IMR-90 (cell line): Measurements from ENCODE around the gene RPLP1. TPM values are rescaled to one million over a fixed set of nuclear protein-coding genes. Genes with fewer than 3 reads are reported as not detected.

Source experiments
- ATAC-seq: fragments of 200-7000 bp; cut with Tn5 transposase; 2 replicates; pipeline ENCODE4 v1.9.1; 2020; ENCODE audit warnings: low read depth, mild to moderate bottlenecking, moderate library complexity
- BruUV-seq: library from RNA; stranded (reverse); fragments of 400-500 nt; replicated peaks from 2 replicates; lab custom pipeline; 2021; lab: Mats Ljungman, UMichigan
- CTCF ChIA-PET: fragments of 300-600 bp; formaldehyde crosslinking; extraction: SDS; loops from one replicate; lab custom pipeline; 2021; ENCODE audit warnings: antibody characterized with exemption; lab: Yijun Ruan, JAX
- POLR2A ChIA-PET: fragments of 300-600 bp; sonication (Branson Sonifier 250); formaldehyde crosslinking; loops from one replicate; lab custom pipeline; 2022; ENCODE audit warnings: antibody characterized with exemption; ENCODE audit not compliant: unreplicated experiment; lab: Charles Lee
- DNase-seq: peaks from one replicate; pipeline ENCODE4 v3.0.0; 2013
- H2AFZ ChIP-seq: replicated peaks from 2 replicates; pipeline ENCODE3; 2013; ENCODE audit warnings: low read length, mild to moderate bottlenecking; ENCODE audit not compliant: poor library complexity
- H2AK5ac ChIP-seq: 2 replicates; pipeline ENCODE4 v1.6.1; 2013; ENCODE audit warnings: low read depth, low read length, inconsistent platforms
- H2AK9ac ChIP-seq: replicated peaks from 2 replicates; pipeline ENCODE3; 2013; ENCODE audit warnings: mild to moderate bottlenecking, low read depth, low read length, moderate library complexity; ENCODE audit not compliant: poor library complexity
- H2BK120ac ChIP-seq: 2 replicates; pipeline ENCODE4 v1.6.1; 2013; ENCODE audit warnings: low read depth, low read length, inconsistent platforms
- H2BK15ac ChIP-seq: 3 replicates; pipeline ENCODE4 v1.6.1; 2013; ENCODE audit warnings: low read depth, low read length, inconsistent platforms
- H2BK20ac ChIP-seq: 2 replicates; pipeline ENCODE4 v1.6.1; 2013; ENCODE audit warnings: low read depth, mild to moderate bottlenecking, inconsistent platforms, low read length, moderate library complexity
- H2BK5ac ChIP-seq: 2 replicates; pipeline ENCODE4 v1.6.1; 2013; ENCODE audit warnings: mild to moderate bottlenecking, low read depth, low read length, inconsistent platforms; ENCODE audit not compliant: poor library complexity, severe bottlenecking
- H3K14ac ChIP-seq: replicated peaks from 2 replicates; pipeline ENCODE4 v1.6.1; 2013; ENCODE audit warnings: low read depth, low read length, inconsistent platforms
- H3K18ac ChIP-seq: 2 replicates; pipeline ENCODE4 v1.6.1; 2013; ENCODE audit warnings: low read depth, low read length, control low read depth
- H3K23ac ChIP-seq: 2 replicates; pipeline ENCODE4 v1.6.1; 2013; ENCODE audit warnings: low read depth, low read length, inconsistent platforms
- H3K27ac ChIP-seq: 2 replicates; pipeline ENCODE4 v1.5.1; 2013; ENCODE audit warnings: mild to moderate bottlenecking, control low read depth, low read length; ENCODE audit not compliant: insufficient read depth
- H3K27me3 ChIP-seq: 2 replicates; pipeline ENCODE4 v1.6.1; 2013; ENCODE audit warnings: low read length; ENCODE audit not compliant: control insufficient read depth, insufficient read depth
- H3K36me3 ChIP-seq: 2 replicates; pipeline ENCODE4 v1.6.1; 2013; ENCODE audit warnings: low read length, mixed read lengths; ENCODE audit not compliant: control insufficient read depth, insufficient read depth
- H3K4ac ChIP-seq: 2 replicates; pipeline ENCODE4 v1.6.1; 2013; ENCODE audit warnings: low read depth, low read length, inconsistent platforms
- H3K4me1 ChIP-seq: 2 replicates; pipeline ENCODE4 v1.6.1; 2013; ENCODE audit warnings: low read length, mixed read lengths; ENCODE audit not compliant: control insufficient read depth, insufficient read depth
- H3K4me2 ChIP-seq: 2 replicates; pipeline ENCODE4 v1.6.1; 2013; ENCODE audit warnings: low read depth, mild to moderate bottlenecking, control low read depth, low read length, moderate library complexity
- H3K4me3 ChIP-seq: 2 replicates; pipeline ENCODE4 v1.5.1; 2013; ENCODE audit warnings: low read depth, mild to moderate bottlenecking, control low read depth, low read length, moderate library complexity; ENCODE audit not compliant: insufficient read depth
- H3K56ac ChIP-seq: 2 replicates; pipeline ENCODE4 v1.6.1; 2013; ENCODE audit warnings: low read length, inconsistent platforms; ENCODE audit not compliant: insufficient read depth; ENCODE audit errors: extremely low read depth
- H3K79me1 ChIP-seq, 2 experiments: 2 replicates each; pipeline ENCODE4 v1.6.1; 2013; ENCODE audit warnings: low read length in 2 of 2, inconsistent platforms in 1 of 2, low read depth in 1 of 2
- H3K9ac ChIP-seq: 2 replicates; pipeline ENCODE4 v1.6.1; 2013; ENCODE audit warnings: low read depth, low read length, control low read depth
- H3K9me1 ChIP-seq: 2 replicates; pipeline ENCODE4 v1.6.1; 2013; ENCODE audit warnings: low read length, inconsistent platforms; ENCODE audit not compliant: insufficient read depth
- H3K9me3 ChIP-seq: 2 replicates; pipeline ENCODE4 v1.6.1; 2013; ENCODE audit warnings: low read length; ENCODE audit not compliant: control insufficient read depth, insufficient read depth
- H4K20me1 ChIP-seq: 2 replicates; pipeline ENCODE4 v1.6.1; 2013; ENCODE audit warnings: low read length, inconsistent platforms; ENCODE audit not compliant: insufficient read depth
- H4K5ac ChIP-seq: 2 replicates; pipeline ENCODE4 v1.6.1; 2013; ENCODE audit warnings: mild to moderate bottlenecking, low read depth, low read length, control low read depth
- H4K8ac ChIP-seq, 2 experiments: 2 replicates each; pipeline ENCODE4 v1.6.1; 2013; ENCODE audit warnings: low read depth in 2 of 2, low read length in 2 of 2, control low read depth in 1 of 2, inconsistent platforms in 1 of 2
- H4K91ac ChIP-seq: 2 replicates; pipeline ENCODE4 v1.6.1; 2013; ENCODE audit warnings: low read depth, low read length, inconsistent platforms; ENCODE audit not compliant: insufficient read depth
- BHLHE40 ChIP-seq: fragments of 150-350 bp; IDR thresholded peaks from 2 replicates; pipeline ENCODE4 v1.6.1; 2016; ENCODE audit warnings: mild to moderate bottlenecking, low read depth, low read length
- CEBPB ChIP-seq: IDR thresholded peaks from 2 replicates; pipeline ENCODE4 v1.6.1; 2012; ENCODE audit warnings: low read depth, low read length, improper control_type of control experiment
- CHD1 ChIP-seq: IDR thresholded peaks from 2 replicates; pipeline ENCODE4 v1.6.1; 2012; ENCODE audit warnings: low read depth, low read length, improper control_type of control experiment
- FOS ChIP-seq: fragments of 150-350 bp; IDR thresholded peaks from 2 replicates; pipeline ENCODE4 v1.6.1; 2016; ENCODE audit warnings: low read depth, low read length
- MAFK ChIP-seq: IDR thresholded peaks from 2 replicates; pipeline ENCODE4 v1.6.1; 2012; ENCODE audit warnings: low read depth, low read length, improper control_type of control experiment
- MAZ ChIP-seq: IDR thresholded peaks from 2 replicates; pipeline ENCODE4 v1.6.1; 2012; ENCODE audit warnings: low read depth, mild to moderate bottlenecking, low read length, improper control_type of control experiment, moderate library complexity, borderline replicate concordance
- MXI1 ChIP-seq: IDR thresholded peaks from 2 replicates; pipeline ENCODE4 v1.6.1; 2012; ENCODE audit warnings: low read depth, mild to moderate bottlenecking, low read length, moderate library complexity, borderline replicate concordance
- NFE2L2 ChIP-seq: fragments of 150-350 bp; IDR thresholded peaks from 2 replicates; pipeline ENCODE4 v1.6.1; 2016; ENCODE audit warnings: low read depth, mild to moderate bottlenecking, low read length
- POLR2A ChIP-seq: IDR thresholded peaks from 2 replicates; pipeline ENCODE4 v1.6.1; 2012; ENCODE audit warnings: mild to moderate bottlenecking, low read depth, low read length
- WGBS, 2 experiments: methylation state at CpG; one replicate each; pipeline versions ENCODE4 v1.1.5 to v1.1.7; 2013; ENCODE audit warnings: missing lambda C conversion rate in 2 of 2; ENCODE audit not compliant: insufficient read length in 1 of 2; ENCODE audit errors: extremely low coverage in 2 of 2; 5-methylcytosine and 5-hydroxymethylcytosine counted together
- dilution Hi-C: fragments of 300-500 bp; cut with HindIII; formaldehyde crosslinking; loops from one replicate; pipeline ENCODE4 v1.14.3; 2018; ENCODE audit warnings: low sequenced_read_pairs; ENCODE audit not compliant: unreplicated experiment
- in situ Hi-C: fragments of 300-500 bp; cut with MboI; formaldehyde crosslinking; loops from 3 replicates; pipeline ENCODE4 v1.14.3; 2019; ENCODE audit warnings: low sequenced_read_pairs, inconsistent platforms, mixed read lengths
- intact Hi-C: fragments of 100-400 bp; cut with micrococcal nuclease; formaldehyde crosslinking; loops from 2 replicates; pipeline ENCODE4 v1.10.0; 2022
- polyA plus RNA-seq, 3 experiments: library from polyadenylated mRNA; depleted of rRNA; stranded (reverse); fragments of >200 nt; gene quantifications; 2 replicates each; pipeline ENCODE4 v1.2.3, GENCODE V29; 2012; ENCODE audit warnings: low replicate concordance in 1 of 3
- total RNA-seq: library from RNA; depleted of rRNA; stranded (reverse); fragments of >200 nt; gene quantifications from 2 replicates; pipeline ENCODE4 v1.2.3, GENCODE V29; 2012
- TF ChIP-seq, protein P1 (sequence below): fragments of 150-350 bp; IDR thresholded peaks from 2 replicates; pipeline ENCODE4 v1.6.1; 2016; ENCODE audit warnings: low read depth, mild to moderate bottlenecking, low read length, moderate library complexity, borderline replicate concordance
- TF ChIP-seq, protein P2 (sequence below): conservative IDR thresholded peaks from 2 replicates; pipeline ENCODE4 v1.5.1; 2012; ENCODE audit warnings: mild to moderate bottlenecking, low read depth, low read length, improper control_type of control experiment
- TF ChIP-seq, protein P3 (sequence below): fragments of 150-350 bp; IDR thresholded peaks from 2 replicates; pipeline ENCODE4 v1.6.1; 2017; ENCODE audit warnings: mild to moderate bottlenecking, antibody characterized with exemption, low read length, low read depth

The RPLP1 gene
- total and polyA plus RNA-seq, 2 of the 4 experiments (the other 2 are of a cell fraction), result 97.0 to 1,440 TPM

DNA sequence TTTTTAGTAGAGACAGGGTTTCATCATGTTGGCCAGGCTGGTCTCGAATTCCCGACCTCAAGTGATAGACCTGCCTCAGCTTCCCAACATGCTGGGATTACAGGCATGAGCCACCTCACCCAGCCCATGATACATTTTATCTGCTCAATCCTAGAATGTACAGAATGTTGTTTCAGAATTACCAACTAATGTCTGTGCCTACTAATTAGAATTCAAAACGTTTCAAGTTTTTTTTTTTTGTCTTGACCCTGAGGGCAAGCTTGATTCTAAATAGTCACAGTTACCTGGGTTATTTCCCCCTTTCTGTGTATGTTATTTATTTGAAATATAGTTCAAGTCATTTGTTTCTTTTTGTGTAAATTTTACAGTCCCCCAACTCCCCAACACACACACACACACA lies 43.8 kb upstream of the RPLP1 start:
- Histone ChIP-seq H3K4me1 (peaks cover 12% of the 10 kb centered on the region), H2BK20ac (no peak overlapping the region), H4K8ac (no peak overlapping the region), H3K18ac (no peak overlapping the region), H3K23ac (no peak overlapping the region), H2AK9ac (no peak overlapping the region), H3K9me1 (peaks cover 19% of the 10 kb centered on the region), H3K4ac (no peak overlapping the region), H4K20me1 (peaks cover 43% of the 10 kb centered on the region), H3K56ac (no peak overlapping the region), H3K27ac (no peak overlapping the region), H3K14ac (no peak overlapping the region), H4K5ac (no peak overlapping the region), H4K91ac (no peak overlapping the region), H3K79me1 (peaks cover 35 to 73% of the 10 kb centered on the region in 2 experiments), H2BK5ac (no peak overlapping the region), H2BK120ac (no peak overlapping the region), H3K4me3 (no peak overlapping the region), H3K27me3 (no peaks in the 10 kb centered on the region), H2AFZ (no peak overlapping the region), H3K9ac (no peak overlapping the region), H3K36me3 (no peaks in the 10 kb centered on the region), H3K4me2 (no peak overlapping the region), H3K9me3 (no peaks in the 10 kb centered on the region), H2BK15ac (no peak overlapping the region), H2AK5ac (no peak overlapping the region)
- TF ChIP-seq NFE2L2 (no peak), CHD1 (no peak), BHLHE40 (no peak), CEBPB (no peak), MXI1 (no peak), POLR2A (no peak), MAFK (no peak), FOS (no peak), MAZ (no peak)
- TF ChIP-seq, protein P1, sequence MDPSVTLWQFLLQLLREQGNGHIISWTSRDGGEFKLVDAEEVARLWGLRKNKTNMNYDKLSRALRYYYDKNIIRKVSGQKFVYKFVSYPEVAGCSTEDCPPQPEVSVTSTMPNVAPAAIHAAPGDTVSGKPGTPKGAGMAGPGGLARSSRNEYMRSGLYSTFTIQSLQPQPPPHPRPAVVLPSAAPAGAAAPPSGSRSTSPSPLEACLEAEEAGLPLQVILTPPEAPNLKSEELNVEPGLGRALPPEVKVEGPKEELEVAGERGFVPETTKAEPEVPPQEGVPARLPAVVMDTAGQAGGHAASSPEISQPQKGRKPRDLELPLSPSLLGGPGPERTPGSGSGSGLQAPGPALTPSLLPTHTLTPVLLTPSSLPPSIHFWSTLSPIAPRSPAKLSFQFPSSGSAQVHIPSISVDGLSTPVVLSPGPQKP, result no peak
- TF ChIP-seq, protein P2, sequence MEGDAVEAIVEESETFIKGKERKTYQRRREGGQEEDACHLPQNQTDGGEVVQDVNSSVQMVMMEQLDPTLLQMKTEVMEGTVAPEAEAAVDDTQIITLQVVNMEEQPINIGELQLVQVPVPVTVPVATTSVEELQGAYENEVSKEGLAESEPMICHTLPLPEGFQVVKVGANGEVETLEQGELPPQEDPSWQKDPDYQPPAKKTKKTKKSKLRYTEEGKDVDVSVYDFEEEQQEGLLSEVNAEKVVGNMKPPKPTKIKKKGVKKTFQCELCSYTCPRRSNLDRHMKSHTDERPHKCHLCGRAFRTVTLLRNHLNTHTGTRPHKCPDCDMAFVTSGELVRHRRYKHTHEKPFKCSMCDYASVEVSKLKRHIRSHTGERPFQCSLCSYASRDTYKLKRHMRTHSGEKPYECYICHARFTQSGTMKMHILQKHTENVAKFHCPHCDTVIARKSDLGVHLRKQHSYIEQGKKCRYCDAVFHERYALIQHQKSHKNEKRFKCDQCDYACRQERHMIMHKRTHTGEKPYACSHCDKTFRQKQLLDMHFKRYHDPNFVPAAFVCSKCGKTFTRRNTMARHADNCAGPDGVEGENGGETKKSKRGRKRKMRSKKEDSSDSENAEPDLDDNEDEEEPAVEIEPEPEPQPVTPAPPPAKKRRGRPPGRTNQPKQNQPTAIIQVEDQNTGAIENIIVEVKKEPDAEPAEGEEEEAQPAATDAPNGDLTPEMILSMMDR, result no peak
- TF ChIP-seq, protein P3, sequence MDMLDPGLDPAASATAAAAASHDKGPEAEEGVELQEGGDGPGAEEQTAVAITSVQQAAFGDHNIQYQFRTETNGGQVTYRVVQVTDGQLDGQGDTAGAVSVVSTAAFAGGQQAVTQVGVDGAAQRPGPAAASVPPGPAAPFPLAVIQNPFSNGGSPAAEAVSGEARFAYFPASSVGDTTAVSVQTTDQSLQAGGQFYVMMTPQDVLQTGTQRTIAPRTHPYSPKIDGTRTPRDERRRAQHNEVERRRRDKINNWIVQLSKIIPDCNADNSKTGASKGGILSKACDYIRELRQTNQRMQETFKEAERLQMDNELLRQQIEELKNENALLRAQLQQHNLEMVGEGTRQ, result no peak
- dilution Hi-C loops, result no loop called here
- ATAC-seq (no peak), DNase-seq (no peak)
- in situ Hi-C loops, result no loop called here
- no CpG with 5 or more reads among the region's 3 CpGs for WGBS, 2 experiments
- intact Hi-C loops, result no loop called here
- CTCF ChIA-PET, result no interaction called here
- POLR2A ChIA-PET, result no interaction called here
- no TSS peak for BruUV-seq
